Retinal pigment epithelial cell (primary cell): ENCODE data around the gene RAD54L2.

Source experiments
- DNase-seq: peaks from one replicate; pipeline ENCODE4 v3.0.0-alpha.2; 2010; ENCODE audit warnings: low read depth
- H3K4me3 ChIP-seq: 2 replicates; pipeline ENCODE4 v1.5.1; 2011; ENCODE audit warnings: mild to moderate bottlenecking, low read length, control low read depth, moderate library complexity
- CTCF ChIP-seq: conservative IDR thresholded peaks from 2 replicates; pipeline ENCODE4 v1.5.1; 2011; ENCODE audit warnings: low read depth, low read length, control low read depth, inconsistent platforms

The RAD54L2 gene

DNA sequence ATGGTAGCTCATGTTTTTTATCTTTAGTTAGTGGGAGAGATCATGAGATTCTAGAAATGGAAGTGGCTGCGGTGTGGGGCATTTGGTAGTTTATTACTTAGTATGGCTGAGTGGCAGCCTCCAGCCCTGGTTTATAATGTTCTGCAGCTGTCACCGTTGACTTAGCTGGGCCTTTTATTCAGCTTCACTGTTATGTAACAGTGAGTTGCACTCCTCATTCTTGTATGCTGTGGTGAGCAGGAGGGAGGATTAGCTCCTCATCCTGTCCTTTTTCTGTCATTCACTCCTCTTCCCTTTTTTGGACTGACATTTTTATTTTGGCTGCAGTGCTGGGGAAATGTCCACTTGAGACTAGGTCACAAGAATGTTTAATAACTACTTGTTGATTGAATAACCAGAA, 29.5 kb downstream of the RAD54L2 start:
- DNase-seq = no peak
- TF ChIP-seq CTCF = no peak
- no peak overlapping the region for H3K4me3 ChIP-seq

DNA sequence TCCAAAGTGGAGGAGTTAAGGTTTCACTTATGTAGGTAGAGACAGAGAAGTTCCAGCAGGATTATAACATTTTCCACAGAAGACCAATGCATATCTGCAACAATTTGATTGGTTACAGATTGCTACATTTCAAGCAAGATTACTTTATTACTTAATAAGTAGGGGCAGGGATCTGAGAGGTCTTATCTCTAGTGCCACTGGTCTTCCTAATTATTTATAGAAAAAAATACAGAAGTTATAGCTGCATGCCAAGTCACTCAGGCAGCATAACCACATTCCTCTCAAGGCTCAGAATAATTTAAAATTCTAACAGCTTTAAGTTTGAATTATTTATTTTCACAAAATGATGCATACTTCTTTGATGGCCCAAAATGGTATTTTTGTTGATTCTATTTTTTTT, 30.5 kb downstream of the RAD54L2 start:
- H3K4me3 ChIP-seq = no peak overlapping the region
- TF ChIP-seq CTCF = no peak
- peak; percentile 13 for DNase-seq

DNA sequence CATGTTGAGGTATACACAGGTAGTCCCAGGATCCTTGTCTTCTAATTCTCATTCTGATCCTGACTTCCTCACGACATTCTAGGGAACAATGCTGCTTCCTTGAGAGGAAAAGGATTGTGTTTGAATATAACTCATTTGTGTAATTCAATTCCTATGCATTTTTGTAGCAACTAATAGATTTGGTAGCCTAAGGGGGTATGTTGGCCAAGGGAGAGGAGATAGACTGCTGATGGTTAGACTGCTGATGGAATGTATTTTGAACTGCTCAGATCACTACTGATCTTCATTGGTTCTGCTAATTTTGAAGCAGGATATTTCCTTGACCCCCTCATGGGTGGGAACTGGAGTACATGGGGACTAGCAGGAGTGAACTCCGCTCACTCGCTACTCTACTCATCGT, 39.7 kb downstream of the RAD54L2 start:
- DNase-seq = no peak
- H3K4me3 ChIP-seq = no peak overlapping the region
- TF ChIP-seq CTCF = no peak

DNA sequence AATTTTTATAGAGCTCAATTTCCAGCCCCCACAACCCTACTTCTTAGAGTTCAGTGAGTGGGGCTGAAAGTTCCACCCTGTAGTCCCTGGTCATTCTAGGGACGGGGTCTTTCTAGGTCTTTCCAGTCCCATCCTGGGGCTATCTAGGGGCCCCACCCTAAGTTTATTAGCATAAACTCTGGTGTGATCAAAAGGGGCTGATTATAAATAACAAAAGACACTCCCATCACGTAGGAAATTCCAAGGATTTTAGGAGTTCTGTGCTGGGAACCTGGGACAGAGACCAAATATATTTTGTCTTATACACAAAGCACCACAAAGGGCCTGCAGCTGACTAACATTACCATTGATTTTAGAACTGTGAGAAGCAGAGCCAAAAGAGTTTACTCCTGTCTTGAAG, 41.9 kb downstream of the RAD54L2 start:
- no peak for DNase-seq
- no peak overlapping the region for H3K4me3 ChIP-seq

GRCh38 chr3:51581524-51581923, 43.0 kb downstream of the RAD54L2 start:
- no peak for DNase-seq
- H3K4me3 ChIP-seq = no peak overlapping the region
- no peak for TF ChIP-seq CTCF

More for the DNA sequence above, 41.9 kb downstream of the RAD54L2 start:
- no peak for TF ChIP-seq CTCF

GRCh38 chr3:51585197-51585596, 46.7 kb downstream of the RAD54L2 start:
- no peak for DNase-seq
- no peak for TF ChIP-seq CTCF
- no peak overlapping the region for H3K4me3 ChIP-seq

- no peak for DNase-seq
- H3K4me3 ChIP-seq = no peak overlapping the region
- no peak for TF ChIP-seq CTCF
These were observed 47.4 kb downstream of the RAD54L2 start for GRCh38 chr3:51585871-51586270.
